GM23248 (cell line): ENCODE measurements around the gene SNAI3. TPM values are rescaled to one million over a fixed set of nuclear protein-coding genes. Genes with fewer than 3 reads are reported as not detected.

Experiments
- DNase-seq: peaks from one replicate; pipeline ENCODE4 v3.0.0-alpha.2; 2015
- H2AFZ ChIP-seq: fragments of 200-600 bp; sonication (generic); 2 replicates; pipeline ENCODE4 v1.6.1; 2016; ENCODE audit warnings: antibody characterized with exemption
- H3F3A ChIP-seq: fragments of 200-600 bp; sonication (generic); 2 replicates; pipeline ENCODE4 v1.6.1; 2016; ENCODE audit warnings: mild to moderate bottlenecking, antibody characterized with exemption, mixed run types; ENCODE audit not compliant: insufficient read depth
- H3K27ac ChIP-seq: fragments of 200-600 bp; sonication (generic); 2 replicates; pipeline ENCODE4 v1.5.1; 2016; ENCODE audit warnings: mild to moderate bottlenecking
- H3K27me3 ChIP-seq: fragments of 200-600 bp; sonication (generic); replicated peaks from 2 replicates; pipeline ENCODE4 v1.6.1; 2016; ENCODE audit warnings: mild to moderate bottlenecking; ENCODE audit not compliant: insufficient read depth
- H3K36me3 ChIP-seq: fragments of 200-600 bp; sonication (generic); 2 replicates; pipeline ENCODE4 v1.6.1; 2016; ENCODE audit warnings: low read depth, mild to moderate bottlenecking
- H3K4me1 ChIP-seq: fragments of 200-600 bp; sonication (generic); 2 replicates; pipeline ENCODE4 v1.6.1; 2016; ENCODE audit warnings: mild to moderate bottlenecking; ENCODE audit not compliant: insufficient read depth
- H3K4me2 ChIP-seq: fragments of 200-600 bp; sonication (generic); one replicate; pipeline ENCODE4 v1.6.1; 2016; ENCODE audit warnings: mild to moderate bottlenecking; ENCODE audit not compliant: unreplicated experiment
- H3K4me3 ChIP-seq: fragments of 200-600 bp; sonication (generic); 2 replicates; pipeline ENCODE4 v1.5.1; 2016; ENCODE audit warnings: mild to moderate bottlenecking
- H3K79me2 ChIP-seq: fragments of 200-600 bp; sonication (generic); 2 replicates; pipeline ENCODE4 v1.6.1; 2016; ENCODE audit warnings: mild to moderate bottlenecking; ENCODE audit not compliant: insufficient read depth
- H3K9ac ChIP-seq: fragments of 200-600 bp; sonication (generic); 2 replicates; pipeline ENCODE4 v1.6.1; 2016; ENCODE audit warnings: mild to moderate bottlenecking
- H3K9me2 ChIP-seq: fragments of 200-600 bp; sonication (generic); 2 replicates; pipeline ENCODE4 v1.6.1; 2016; ENCODE audit warnings: mixed run types, mild to moderate bottlenecking, moderate library complexity; ENCODE audit not compliant: insufficient read depth
- H3K9me3 ChIP-seq: fragments of 200-600 bp; sonication (generic); one replicate; pipeline ENCODE4 v1.6.1; 2017; ENCODE audit warnings: low read depth
- H4K20me1 ChIP-seq: fragments of 200-600 bp; sonication (generic); 2 replicates; pipeline ENCODE4 v1.6.0; 2016; ENCODE audit not compliant: insufficient read depth
- EZH2 ChIP-seq: fragments of 200-600 bp; sonication (generic); IDR thresholded peaks from 2 replicates; pipeline ENCODE4 v1.6.1; 2018; ENCODE audit warnings: antibody characterized with exemption, mild to moderate bottlenecking; ENCODE audit not compliant: insufficient read depth, poor library complexity, severe bottlenecking
- EZH2phosphoT487 ChIP-seq: fragments of 200-600 bp; sonication (generic); IDR thresholded peaks from 2 replicates; pipeline ENCODE4 v1.6.1; 2018; ENCODE audit warnings: antibody characterized with exemption, moderate library complexity, mild to moderate bottlenecking, low read depth; ENCODE audit not compliant: insufficient read depth
- WGBS, 2 experiments: methylation state at CpG; one replicate each; pipeline ENCODE4 v1.1.6; 2015 to 2017; ENCODE audit warnings: low lambda C conversion rate in 2 of 2, low coverage in 1 of 2; ENCODE audit errors: missing lambda C conversion rate in 2 of 2; 5-methylcytosine and 5-hydroxymethylcytosine counted together
- in situ Hi-C: fragments of 300-500 bp; cut with MboI; formaldehyde crosslinking; loops from 2 replicates; pipeline ENCODE4 v1.15.0; 2020
- polyA plus RNA-seq: library from polyadenylated mRNA; unstranded; fragments of >200 nt; fragmentation: Nextera tagmentation; extraction: Ambion mirVana; gene quantifications from 2 replicates; pipeline ENCODE4 v1.2.1, GENCODE V29; 2016
- total RNA-seq: library from RNA; depleted of rRNA; stranded (reverse); fragments of >200 nt; shearing (Covaris generic); gene quantifications from 2 replicates; pipeline ENCODE4 v1.2.3, GENCODE V29; 2014

SNAI3 gene
- total and polyA plus RNA-seq, 2 experiments from 2014 or later, result 0.71 TPM; not detected in 1

DNA sequence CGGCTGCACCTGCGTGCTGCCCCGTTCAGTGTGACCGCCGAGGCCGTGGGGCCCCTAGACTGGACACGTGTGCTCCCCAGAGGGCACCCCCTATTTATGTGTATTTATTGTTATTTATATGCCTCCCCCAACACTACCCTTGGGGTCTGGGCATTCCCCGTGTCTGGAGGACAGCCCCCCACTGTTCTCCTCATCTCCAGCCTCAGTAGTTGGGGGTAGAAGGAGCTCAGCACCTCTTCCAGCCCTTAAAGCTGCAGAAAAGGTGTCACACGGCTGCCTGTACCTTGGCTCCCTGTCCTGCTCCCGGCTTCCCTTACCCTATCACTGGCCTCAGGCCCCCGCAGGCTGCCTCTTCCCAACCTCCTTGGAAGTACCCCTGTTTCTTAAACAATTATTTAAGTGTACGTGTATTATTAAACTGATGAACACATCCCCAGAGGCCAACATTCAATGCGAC is 46.2 kb downstream of the SNAI3 start:
- in situ Hi-C loops, result no loop called here
- H4K20me1 ChIP-seq, result no peaks in the 10 kb centered on the region
- H3F3A ChIP-seq, result no peaks in the 10 kb centered on the region
- no peak overlapping the region for H3K4me2 ChIP-seq
- H3K4me3 ChIP-seq, result no peak overlapping the region
- no peaks in the 10 kb centered on the region; the same call in 1 of the 2 replicates for H3K4me1 ChIP-seq
- no peaks in the 10 kb centered on the region for H3K9me2 ChIP-seq
- TF ChIP-seq EZH2 (no peak), EZH2phosphoT487 (no peak)
- peaks cover 32% of the 10 kb centered on the region for H3K27me3 ChIP-seq
- no peak overlapping the region for H3K9ac ChIP-seq
- H2AFZ ChIP-seq, result no peak overlapping the region
- DNase-seq, result no peak
- H3K27ac ChIP-seq, result no peak overlapping the region
- no peaks in the 10 kb centered on the region for H3K79me2 ChIP-seq
- no peaks in the 10 kb centered on the region for H3K9me3 ChIP-seq
- 22 to 28% methylated on average over 13 of the region's 13 CpGs for WGBS, 2 experiments
- no peaks in the 10 kb centered on the region for H3K36me3 ChIP-seq

DNA sequence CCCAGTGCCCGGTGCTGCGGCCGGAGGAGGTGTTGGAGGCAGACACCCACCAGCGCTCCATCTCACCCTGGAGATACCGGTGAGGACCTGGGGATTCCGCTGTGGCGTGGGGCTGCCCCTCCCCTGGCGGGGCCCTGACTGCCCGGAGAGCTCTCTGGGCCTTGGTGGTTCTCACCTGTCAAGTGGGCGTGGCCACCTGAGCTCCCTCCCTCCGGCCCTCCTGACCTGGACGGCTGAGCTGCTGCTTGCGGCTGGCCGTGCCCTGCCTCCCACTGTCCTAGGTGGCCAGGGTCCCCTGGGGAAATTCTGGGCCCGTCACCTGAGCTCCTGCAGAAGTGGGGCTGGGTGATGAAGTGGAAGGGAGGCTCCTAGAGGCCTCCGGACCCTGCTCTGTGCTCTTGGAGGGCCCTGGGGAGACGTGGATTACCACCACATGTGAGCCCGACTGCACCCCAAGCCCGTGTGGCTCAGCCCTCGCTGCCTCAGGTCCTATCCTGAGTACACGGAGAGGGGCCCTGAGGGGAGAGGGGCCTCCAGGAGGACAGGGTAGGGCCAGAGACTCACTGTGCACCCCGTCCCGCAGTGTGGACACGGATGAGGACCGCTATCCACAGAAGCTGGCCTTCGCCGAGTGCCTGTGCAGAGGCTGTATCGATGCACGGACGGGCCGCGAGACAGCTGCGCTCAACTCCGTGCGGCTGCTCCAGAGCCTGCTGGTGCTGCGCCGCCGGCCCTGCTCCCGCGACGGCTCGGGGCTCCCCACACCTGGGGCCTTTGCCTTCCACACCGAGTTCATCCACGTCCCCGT is 46.9 kb downstream of the SNAI3 start:
- H3K4me3 ChIP-seq, result no peak overlapping the region
- no peaks in the 10 kb centered on the region for H3F3A ChIP-seq
- in situ Hi-C loops, result no loop called here
- H3K9me2 ChIP-seq, result no peaks in the 10 kb centered on the region
- H3K9ac ChIP-seq, result no peak overlapping the region
- TF ChIP-seq EZH2 (no peak), EZH2phosphoT487 (0 out of 2 replicates have a peak, but pooled peaks have one; percentile 18)
- no peaks in the 10 kb centered on the region for H3K79me2 ChIP-seq
- peaks cover 32% of the 10 kb centered on the region for H3K27me3 ChIP-seq
- no peaks in the 10 kb centered on the region; the same call in 1 of the 2 replicates for H3K4me1 ChIP-seq
- no peak overlapping the region for H3K4me2 ChIP-seq
- no peak overlapping the region for H2AFZ ChIP-seq
- no peak overlapping the region for H3K27ac ChIP-seq
- DNase-seq, result peak; percentile 46
- WGBS, 2 experiments, result 8 to 11% methylated on average over 45 of the region's 45 CpGs
- H3K36me3 ChIP-seq, result no peaks in the 10 kb centered on the region
- H3K9me3 ChIP-seq, result no peaks in the 10 kb centered on the region
- no peaks in the 10 kb centered on the region for H4K20me1 ChIP-seq

DNA sequence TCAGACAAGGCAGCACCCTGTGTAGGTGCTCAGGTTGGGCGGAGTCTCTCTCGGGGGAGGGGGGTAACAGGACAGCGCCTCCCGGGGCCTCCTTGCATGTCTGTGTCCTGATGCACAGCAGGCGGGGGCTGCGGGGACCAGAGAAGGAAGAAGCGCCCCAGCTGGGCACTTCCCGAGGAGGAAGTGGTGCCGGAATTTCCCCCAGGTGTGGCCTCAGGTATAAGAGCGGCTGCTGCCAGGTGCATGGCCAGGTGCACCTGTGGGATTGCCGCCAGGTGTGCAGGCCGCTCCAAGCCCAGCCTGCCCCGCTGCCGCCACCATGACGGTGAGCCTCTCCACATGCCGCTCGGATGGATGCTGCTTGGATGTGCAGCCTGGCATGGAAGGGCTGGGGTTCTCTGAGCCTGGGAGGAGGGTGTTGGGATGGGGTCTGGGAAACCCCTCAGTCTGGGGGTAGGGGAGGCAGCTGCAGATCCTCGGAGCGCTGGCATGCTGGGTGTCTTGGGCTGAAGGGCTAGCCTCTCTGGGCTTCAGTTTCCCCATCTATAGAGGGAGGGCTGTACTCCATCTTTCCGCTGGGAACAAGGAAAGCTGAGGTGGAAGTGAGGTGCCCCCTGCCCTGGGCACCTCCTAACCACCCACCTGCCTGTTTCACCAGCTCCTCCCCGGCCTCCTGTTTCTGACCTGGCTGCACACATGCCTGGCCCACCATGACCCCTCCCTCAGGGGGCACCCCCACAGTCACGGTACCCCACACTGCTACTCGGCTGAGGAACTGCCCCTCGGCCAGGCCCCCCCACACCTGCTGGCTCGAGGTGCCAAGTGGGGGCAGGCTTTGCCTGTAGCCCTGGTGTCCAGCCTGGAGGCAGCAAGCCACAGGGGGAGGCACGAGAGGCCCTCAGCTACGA is 47.7 kb downstream of the SNAI3 start, which contains the start of gene IL17C:
Gene IL17C (plus strand): TSS at position 250 of the 908 bp plus-strand sequence. CDS start 70 bp downstream, at position 320.
- H3K36me3 ChIP-seq, result no peaks in the 10 kb centered on the region
- no peaks in the 10 kb centered on the region for H4K20me1 ChIP-seq
- H2AFZ ChIP-seq, result no peak within 1 kb of the TSS
- H3K9me3 ChIP-seq, result no peaks in the 10 kb centered on the region
- no peaks in the 10 kb centered on the region for H3F3A ChIP-seq
- TF ChIP-seq EZH2phosphoT487 (no peak), EZH2 (no peak)
- WGBS, 2 experiments, result 47 to 50% methylated on average over 26 to 27 of the region's 27 CpGs
- in situ Hi-C loops, result no loop called here
- H3K27me3 ChIP-seq, result peaks cover 32% of the 10 kb centered on the region
- H3K79me2 ChIP-seq, result no peaks in the 10 kb centered on the region
- no peak for DNase-seq
- no peak within 1 kb of the TSS for H3K4me2 ChIP-seq
- H3K4me3 ChIP-seq, result no peak within 1 kb of the TSS
- no peak within 1 kb of the TSS for H3K27ac ChIP-seq
- no peak within 1 kb of the TSS for H3K9ac ChIP-seq
- H3K4me1 ChIP-seq, result no peaks in the 10 kb centered on the region; the same call in 1 of the 2 replicates
- no peaks in the 10 kb centered on the region for H3K9me2 ChIP-seq

DNA sequence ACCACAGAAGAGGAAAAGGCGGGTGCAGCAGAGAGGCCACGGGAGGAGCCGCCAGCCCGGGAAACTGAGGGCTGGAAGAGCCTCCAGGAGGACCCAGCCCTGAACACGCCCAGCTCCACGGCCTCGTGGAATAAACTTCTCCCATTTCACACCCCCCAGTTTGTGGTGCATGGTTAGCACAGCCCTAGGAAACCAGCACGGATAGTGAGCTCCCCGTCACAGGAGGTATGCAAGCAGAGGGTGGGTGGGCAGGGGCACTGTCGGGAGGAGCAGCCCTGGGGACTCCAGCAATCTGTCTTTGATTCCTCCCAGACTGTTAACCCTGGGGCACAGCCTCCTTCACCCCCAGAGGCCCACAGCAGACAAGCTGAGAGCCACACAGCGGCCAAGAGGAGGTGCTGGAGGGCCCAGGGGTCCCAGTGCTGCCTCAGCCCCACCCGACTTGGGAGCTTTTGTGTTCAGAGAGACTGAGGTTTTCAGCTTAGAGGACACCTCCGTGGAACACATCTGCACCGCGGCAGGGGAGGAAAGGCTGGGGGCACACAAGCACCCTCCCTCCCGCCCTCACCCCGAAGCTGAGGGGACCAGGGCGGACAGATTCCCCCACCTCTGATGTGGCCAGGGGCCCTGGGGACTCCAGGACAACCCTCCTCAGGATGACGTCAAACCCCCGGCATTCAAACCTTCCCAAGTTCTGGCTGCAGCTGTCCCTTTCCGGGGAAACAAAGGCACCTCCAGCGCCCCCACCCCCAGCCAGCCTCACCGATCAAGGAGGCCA is 49.6 kb downstream of the SNAI3 start:
- H3K27me3 ChIP-seq, result peaks cover 32% of the 10 kb centered on the region
- no peaks in the 10 kb centered on the region; the same call in 1 of the 2 replicates for H3K4me1 ChIP-seq
- H3K4me2 ChIP-seq, result no peak overlapping the region
- no peaks in the 10 kb centered on the region for H3K9me2 ChIP-seq
- no peaks in the 10 kb centered on the region for H3K9me3 ChIP-seq
- H3K79me2 ChIP-seq, result no peaks in the 10 kb centered on the region
- 61 to 68% methylated on average over 20 to 23 of the region's 23 CpGs for WGBS, 2 experiments
- H3K4me3 ChIP-seq, result no peak overlapping the region
- H3K36me3 ChIP-seq, result no peaks in the 10 kb centered on the region
- H4K20me1 ChIP-seq, result no peaks in the 10 kb centered on the region
- DNase-seq, result no peak
- H2AFZ ChIP-seq, result no peak overlapping the region
- H3K27ac ChIP-seq, result no peak overlapping the region
- H3K9ac ChIP-seq, result no peak overlapping the region
- TF ChIP-seq EZH2, result no peak
- no peak for TF ChIP-seq EZH2phosphoT487
- no peaks in the 10 kb centered on the region for H3F3A ChIP-seq
- in situ Hi-C loops, result no loop called here
